ENCODE measurements around the gene KRT77.
"Not testable (repeated sequence)": the region's sequence is repeated elsewhere in the genome, so short reads cannot be mapped to it uniquely, and the experiment has no call there.

Gene KRT77

GRCh38 chr12:52721838-52722470, 18.6 kb upstream of the KRT77 start:
- no peak for DNase-seq

GRCh38 chr12:52720365-52720886, 17.1 kb upstream of the KRT77 start:
- no peak for DNase-seq

- no peak for DNase-seq
Measured at GRCh38 chr12:52716061-52716460, 12.7 kb upstream of the KRT77 start.

GRCh38 chr12:52715416-52715815, 12.1 kb upstream of the KRT77 start:
- DNase-seq = no peak

- no peak for DNase-seq
Measured at GRCh38 chr12:52714887-52715281, 11.6 kb upstream of the KRT77 start.

GRCh38 chr12:52713960-52714886, 10.9 kb upstream of the KRT77 start:
- DNase-seq = no peak

- not testable (repeated sequence) for DNase-seq
Measured at GRCh38 chr12:52712122-52712521, 8.8 kb upstream of the KRT77 start.

- no peak for DNase-seq
Measured at GRCh38 chr12:52710730-52711129, 7.4 kb upstream of the KRT77 start.

- no peak for DNase-seq
Measured at GRCh38 chr12:52708010-52708409, 4.7 kb upstream of the KRT77 start.

GRCh38 chr12:52704464-52704863, 1.1 kb upstream of the KRT77 start:
- DNase-seq = no peak

GRCh38 chr12:52703878-52704277, 554 bp upstream of the KRT77 start:
- no peak for DNase-seq

- no peak for DNase-seq
Measured at GRCh38 chr12:52702338-52702737, 986 bp downstream of the KRT77 start.

GRCh38 chr12:52701281-52701680, 2.0 kb downstream of the KRT77 start:
- no peak for DNase-seq

GRCh38 chr12:52699960-52700359, 3.4 kb downstream of the KRT77 start:
- DNase-seq = no peak

GRCh38 chr12:52699373-52699772, 4.0 kb downstream of the KRT77 start:
- no peak for DNase-seq

- DNase-seq = no peak
Measured at GRCh38 chr12:52698651-52699340, 4.5 kb downstream of the KRT77 start.

- no peak for DNase-seq
Measured at GRCh38 chr12:52697058-52697582, 6.2 kb downstream of the KRT77 start.

GRCh38 chr12:52696588-52696987, 6.7 kb downstream of the KRT77 start:
- DNase-seq = no peak

- no peak for DNase-seq
Measured at GRCh38 chr12:52695039-52695438, 8.3 kb downstream of the KRT77 start.

GRCh38 chr12:52694151-52694550, 9.2 kb downstream of the KRT77 start:
- DNase-seq = no peak

- no peak for DNase-seq
Measured at GRCh38 chr12:52693261-52693660, 10.1 kb downstream of the KRT77 start.

GRCh38 chr12:52692254-52692653, 11.1 kb downstream of the KRT77 start:
- no peak for DNase-seq

GRCh38 chr12:52691841-52692150, 11.5 kb downstream of the KRT77 start:
- no peak for DNase-seq

Data from activated CD4-positive, CD25-positive, alpha-beta regulatory T cell treated with anti-CD3 and anti-CD28 coated beads, Interleukin-2, amount 50 U/mL, for 72 hours (primary cell).